HepG2 (cell line): ENCODE data around the gene AHSG. TPM values are rescaled to one million over a fixed set of nuclear protein-coding genes. Genes with fewer than 3 reads are reported as not detected.

Source experiments
- ARID2 ChIP-seq: sonication (generic); formaldehyde crosslinking; IDR thresholded peaks from 2 replicates; pipeline ENCODE4 v1.8.1; 2022; ENCODE audit warnings: mild to moderate bottlenecking, missing genetic modification reagents, borderline replicate concordance
- CBX5 ChIP-seq: sonication (generic); formaldehyde crosslinking; IDR thresholded peaks from 2 replicates; pipeline ENCODE4 v1.4.0; 2020; ENCODE audit warnings: missing genetic modification reagents, borderline replicate concordance
- DNMT1 ChIP-seq: sonication (generic); formaldehyde crosslinking; IDR thresholded peaks from 2 replicates; pipeline ENCODE4 v1.5.1; 2020; ENCODE audit warnings: mild to moderate bottlenecking, missing genetic modification reagents
- ELF3 ChIP-seq: IDR thresholded peaks from 2 replicates; pipeline ENCODE4 v1.6.1; 2016; ENCODE audit warnings: missing genetic modification reagents, missing compliant biosample characterization
- HES4 ChIP-seq: sonication (generic); formaldehyde crosslinking; IDR thresholded peaks from 2 replicates; pipeline ENCODE4 v1.9.0; 2021; ENCODE audit warnings: mild to moderate bottlenecking, missing genetic modification reagents, borderline replicate concordance
- HOXA9 ChIP-seq: sonication (generic); formaldehyde crosslinking; IDR thresholded peaks from 2 replicates; pipeline ENCODE4 v1.8.1; 2022; ENCODE audit warnings: missing genetic modification reagents, mild to moderate bottlenecking, moderate library complexity, borderline replicate concordance
- PHF20 ChIP-seq: sonication (generic); formaldehyde crosslinking; IDR thresholded peaks from 2 replicates; pipeline ENCODE4 v1.5.0; 2020; ENCODE audit warnings: mild to moderate bottlenecking, missing genetic modification reagents
- SETDB1 ChIP-seq: sonication (generic); formaldehyde crosslinking; IDR thresholded peaks from 2 replicates; pipeline ENCODE4 v1.5.1; 2020; ENCODE audit warnings: missing genetic modification reagents, mild to moderate bottlenecking, borderline replicate concordance
- SIX1 ChIP-seq: sonication (generic); formaldehyde crosslinking; IDR thresholded peaks from 2 replicates; pipeline ENCODE4 v1.4.0; 2020; ENCODE audit warnings: missing genetic modification reagents, borderline replicate concordance
- SKI ChIP-seq: fragments of 450-650 bp; IDR thresholded peaks from one replicate; pipeline ENCODE4 v1.6.1; 2018; ENCODE audit warnings: mild to moderate bottlenecking; ENCODE audit not compliant: partially characterized antibody
- ZFP36L1 ChIP-seq: sonication (generic); formaldehyde crosslinking; IDR thresholded peaks from 2 replicates; pipeline ENCODE4 v1.8.0; 2022; ENCODE audit warnings: mild to moderate bottlenecking, missing genetic modification reagents, moderate library complexity
- ZNF44 ChIP-seq: sonication (generic); formaldehyde crosslinking; IDR thresholded peaks from 2 replicates; pipeline ENCODE4 v1.5.1; 2020; ENCODE audit warnings: mild to moderate bottlenecking, missing genetic modification reagents
- ZNF605 ChIP-seq: sonication (generic); formaldehyde crosslinking; IDR thresholded peaks from 2 replicates; pipeline ENCODE4 v1.8.0; 2022; ENCODE audit warnings: mild to moderate bottlenecking, missing genetic modification reagents
- ZNF816 ChIP-seq: sonication (generic); formaldehyde crosslinking; IDR thresholded peaks from 2 replicates; pipeline ENCODE4 v1.8.0; 2022; ENCODE audit warnings: missing genetic modification reagents, mild to moderate bottlenecking, borderline replicate concordance
- ZNF879 ChIP-seq: sonication (generic); formaldehyde crosslinking; IDR thresholded peaks from 2 replicates; pipeline ENCODE4 v1.8.1; 2023; ENCODE audit warnings: missing genetic modification reagents
- polyA plus RNA-seq, 8 experiments: library from polyadenylated mRNA; depleted of rRNA in 3 of 8; stranded (reverse) in 7 of 8; unstranded in 1 of 8; fragments of >200 nt; fragmentation: Illumina TruSeq in 4 of 8; extraction: Trizol in 4 of 8; gene quantifications; 2 replicates each; pipeline versions ENCODE4 v1.2.1 to v1.2.3, GENCODE V29; 2011 to 2016; ENCODE audit warnings: low read depth in 4 of 8, missing spikeins in 1 of 8, mixed read lengths in 1 of 8; ENCODE audit not compliant: insufficient read depth in 1 of 8
- total RNA-seq, 5 experiments: library from RNA; depleted of rRNA; stranded (reverse); fragments of >200 nt; fragmentation: Illumina TruSeq; extraction: Trizol; gene quantifications; 2 replicates each; pipeline ENCODE4 v1.2.3, GENCODE V29; 2016; ENCODE audit warnings: low read depth in 1 of 5
- TF ChIP-seq, protein P1 (sequence below): IDR thresholded peaks from 2 replicates; pipeline ENCODE4 v1.6.1; 2016; ENCODE audit warnings: low read depth
- TF ChIP-seq, protein P2 (sequence below): sonication (generic); formaldehyde crosslinking; IDR thresholded peaks from 2 replicates; pipeline ENCODE4 v1.5.0; 2020; ENCODE audit warnings: missing genetic modification reagents
- TF ChIP-seq, protein P3 (sequence below): sonication (generic); formaldehyde crosslinking; IDR thresholded peaks from 2 replicates; pipeline ENCODE4 v1.9.0; 2022; ENCODE audit warnings: missing genetic modification reagents, mild to moderate bottlenecking, borderline replicate concordance
- TF ChIP-seq, protein P4 (sequence below): sonication (generic); formaldehyde crosslinking; IDR thresholded peaks from 2 replicates; pipeline ENCODE4 v1.4.0; 2020; ENCODE audit warnings: missing genetic modification reagents
- TF ChIP-seq, protein P5 (sequence below): fragments of 450-650 bp; IDR thresholded peaks from 2 replicates; pipeline ENCODE4 v1.6.1; 2016

The AHSG gene
- total and polyA plus RNA-seq, 2 of the 13 experiments (the other 11 are each of a cell fraction or from before 2014, with no cell fraction given): 2,043 to 19,152 TPM

DNA sequence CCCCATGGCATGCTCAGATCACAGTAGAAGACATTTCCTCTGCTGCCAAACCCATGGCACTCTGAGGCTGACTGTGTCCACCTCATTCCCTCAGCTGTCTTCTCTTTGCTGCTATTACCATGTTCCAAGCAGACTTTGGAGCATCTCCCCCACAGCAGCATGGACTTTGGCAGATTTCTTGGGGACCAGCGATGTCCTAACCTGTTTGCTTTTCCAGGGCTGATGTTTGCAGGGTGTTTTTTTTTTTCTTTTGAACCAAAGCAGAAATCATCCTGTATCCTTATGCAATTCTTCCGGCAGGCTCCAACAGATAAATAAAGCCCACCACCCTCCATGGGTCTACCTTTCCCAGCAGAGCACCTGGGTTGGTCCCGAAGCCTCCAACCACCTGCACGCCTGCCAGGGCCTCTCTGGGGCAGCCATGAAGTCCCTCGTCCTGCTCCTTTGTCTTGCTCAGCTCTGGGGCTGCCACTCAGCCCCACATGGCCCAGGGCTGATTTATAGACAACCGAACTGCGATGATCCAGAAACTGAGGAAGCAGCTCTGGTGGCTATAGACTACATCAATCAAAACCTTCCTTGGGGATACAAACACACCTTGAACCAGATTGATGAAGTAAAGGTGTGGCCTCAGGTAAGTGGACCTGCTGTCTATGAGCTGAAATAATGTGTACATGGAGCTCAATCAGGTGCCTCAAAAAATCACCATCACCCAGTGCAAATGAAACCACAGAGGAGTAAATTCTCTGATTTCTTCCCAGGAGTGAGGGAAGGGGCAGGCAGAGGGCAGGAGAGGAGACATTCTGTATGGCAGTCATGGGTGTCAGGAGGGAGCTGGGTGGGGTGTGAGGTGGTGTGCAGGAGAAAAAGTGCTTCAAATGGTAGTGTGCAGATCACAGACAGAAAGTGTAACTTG lies at the start of gene AHSG (continued):
- TF ChIP-seq PHF20 (CRISPR knock-in tag): no peak
- 0 out of 2 replicates have a peak, but pooled peaks have one; percentile 3 for TF ChIP-seq HOXA9
- TF ChIP-seq, protein P1, sequence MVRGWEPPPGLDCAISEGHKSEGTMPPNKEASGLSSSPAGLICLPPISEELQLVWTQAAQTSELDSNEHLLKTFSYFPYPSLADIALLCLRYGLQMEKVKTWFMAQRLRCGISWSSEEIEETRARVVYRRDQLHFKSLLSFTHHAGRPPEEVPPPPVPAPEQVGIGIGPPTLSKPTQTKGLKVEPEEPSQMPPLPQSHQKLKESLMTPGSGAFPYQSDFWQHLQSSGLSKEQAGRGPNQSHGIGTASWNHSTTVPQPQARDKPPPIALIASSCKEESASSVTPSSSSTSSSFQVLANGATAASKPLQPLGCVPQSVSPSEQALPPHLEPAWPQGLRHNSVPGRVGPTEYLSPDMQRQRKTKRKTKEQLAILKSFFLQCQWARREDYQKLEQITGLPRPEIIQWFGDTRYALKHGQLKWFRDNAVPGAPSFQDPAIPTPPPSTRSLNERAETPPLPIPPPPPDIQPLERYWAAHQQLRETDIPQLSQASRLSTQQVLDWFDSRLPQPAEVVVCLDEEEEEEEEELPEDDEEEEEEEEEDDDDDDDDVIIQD: peak; percentile 79
- TF ChIP-seq ZNF879: peak; percentile 80
- TF ChIP-seq ZNF605 (CRISPR knock-in tag): peak; percentile 94
- TF ChIP-seq ZNF816 (CRISPR knock-in tag): peak; percentile 98
- TF ChIP-seq ELF3 (CRISPR knock-in tag): peak; percentile 87
- no peak for TF ChIP-seq SETDB1
- TF ChIP-seq, protein P2, sequence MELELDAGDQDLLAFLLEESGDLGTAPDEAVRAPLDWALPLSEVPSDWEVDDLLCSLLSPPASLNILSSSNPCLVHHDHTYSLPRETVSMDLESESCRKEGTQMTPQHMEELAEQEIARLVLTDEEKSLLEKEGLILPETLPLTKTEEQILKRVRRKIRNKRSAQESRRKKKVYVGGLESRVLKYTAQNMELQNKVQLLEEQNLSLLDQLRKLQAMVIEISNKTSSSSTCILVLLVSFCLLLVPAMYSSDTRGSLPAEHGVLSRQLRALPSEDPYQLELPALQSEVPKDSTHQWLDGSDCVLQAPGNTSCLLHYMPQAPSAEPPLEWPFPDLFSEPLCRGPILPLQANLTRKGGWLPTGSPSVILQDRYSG (CRISPR knock-in tag): peak; percentile 34; the same call in 1 of the 2 replicates
- TF ChIP-seq CBX5 (CRISPR knock-in tag): peak; percentile 69; the same call in 1 of the 2 replicates
- TF ChIP-seq ZFP36L1 (CRISPR knock-in tag): no peak
- TF ChIP-seq SIX1 (CRISPR knock-in tag): peak; percentile 74
- TF ChIP-seq ZNF44: 0 out of 2 replicates have a peak, but pooled peaks have one; percentile 66
- TF ChIP-seq HES4 (CRISPR knock-in tag): 0 out of 2 replicates have a peak, but pooled peaks have one; percentile 62
- TF ChIP-seq, protein P3, sequence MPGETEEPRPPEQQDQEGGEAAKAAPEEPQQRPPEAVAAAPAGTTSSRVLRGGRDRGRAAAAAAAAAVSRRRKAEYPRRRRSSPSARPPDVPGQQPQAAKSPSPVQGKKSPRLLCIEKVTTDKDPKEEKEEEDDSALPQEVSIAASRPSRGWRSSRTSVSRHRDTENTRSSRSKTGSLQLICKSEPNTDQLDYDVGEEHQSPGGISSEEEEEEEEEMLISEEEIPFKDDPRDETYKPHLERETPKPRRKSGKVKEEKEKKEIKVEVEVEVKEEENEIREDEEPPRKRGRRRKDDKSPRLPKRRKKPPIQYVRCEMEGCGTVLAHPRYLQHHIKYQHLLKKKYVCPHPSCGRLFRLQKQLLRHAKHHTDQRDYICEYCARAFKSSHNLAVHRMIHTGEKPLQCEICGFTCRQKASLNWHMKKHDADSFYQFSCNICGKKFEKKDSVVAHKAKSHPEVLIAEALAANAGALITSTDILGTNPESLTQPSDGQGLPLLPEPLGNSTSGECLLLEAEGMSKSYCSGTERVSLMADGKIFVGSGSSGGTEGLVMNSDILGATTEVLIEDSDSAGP (CRISPR knock-in tag): peak; percentile 85
- TF ChIP-seq ARID2 (CRISPR knock-in tag): peak; percentile 77; the same call in 1 of the 2 replicates
- TF ChIP-seq, protein P4, sequence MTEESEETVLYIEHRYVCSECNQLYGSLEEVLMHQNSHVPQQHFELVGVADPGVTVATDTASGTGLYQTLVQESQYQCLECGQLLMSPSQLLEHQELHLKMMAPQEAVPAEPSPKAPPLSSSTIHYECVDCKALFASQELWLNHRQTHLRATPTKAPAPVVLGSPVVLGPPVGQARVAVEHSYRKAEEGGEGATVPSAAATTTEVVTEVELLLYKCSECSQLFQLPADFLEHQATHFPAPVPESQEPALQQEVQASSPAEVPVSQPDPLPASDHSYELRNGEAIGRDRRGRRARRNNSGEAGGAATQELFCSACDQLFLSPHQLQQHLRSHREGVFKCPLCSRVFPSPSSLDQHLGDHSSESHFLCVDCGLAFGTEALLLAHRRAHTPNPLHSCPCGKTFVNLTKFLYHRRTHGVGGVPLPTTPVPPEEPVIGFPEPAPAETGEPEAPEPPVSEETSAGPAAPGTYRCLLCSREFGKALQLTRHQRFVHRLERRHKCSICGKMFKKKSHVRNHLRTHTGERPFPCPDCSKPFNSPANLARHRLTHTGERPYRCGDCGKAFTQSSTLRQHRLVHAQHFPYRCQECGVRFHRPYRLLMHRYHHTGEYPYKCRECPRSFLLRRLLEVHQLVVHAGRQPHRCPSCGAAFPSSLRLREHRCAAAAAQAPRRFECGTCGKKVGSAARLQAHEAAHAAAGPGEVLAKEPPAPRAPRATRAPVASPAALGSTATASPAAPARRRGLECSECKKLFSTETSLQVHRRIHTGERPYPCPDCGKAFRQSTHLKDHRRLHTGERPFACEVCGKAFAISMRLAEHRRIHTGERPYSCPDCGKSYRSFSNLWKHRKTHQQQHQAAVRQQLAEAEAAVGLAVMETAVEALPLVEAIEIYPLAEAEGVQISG (CRISPR knock-in tag): peak; percentile 89
- TF ChIP-seq DNMT1 (CRISPR knock-in tag): no peak
- peak; percentile 74 for TF ChIP-seq SKI
- TF ChIP-seq, protein P5, sequence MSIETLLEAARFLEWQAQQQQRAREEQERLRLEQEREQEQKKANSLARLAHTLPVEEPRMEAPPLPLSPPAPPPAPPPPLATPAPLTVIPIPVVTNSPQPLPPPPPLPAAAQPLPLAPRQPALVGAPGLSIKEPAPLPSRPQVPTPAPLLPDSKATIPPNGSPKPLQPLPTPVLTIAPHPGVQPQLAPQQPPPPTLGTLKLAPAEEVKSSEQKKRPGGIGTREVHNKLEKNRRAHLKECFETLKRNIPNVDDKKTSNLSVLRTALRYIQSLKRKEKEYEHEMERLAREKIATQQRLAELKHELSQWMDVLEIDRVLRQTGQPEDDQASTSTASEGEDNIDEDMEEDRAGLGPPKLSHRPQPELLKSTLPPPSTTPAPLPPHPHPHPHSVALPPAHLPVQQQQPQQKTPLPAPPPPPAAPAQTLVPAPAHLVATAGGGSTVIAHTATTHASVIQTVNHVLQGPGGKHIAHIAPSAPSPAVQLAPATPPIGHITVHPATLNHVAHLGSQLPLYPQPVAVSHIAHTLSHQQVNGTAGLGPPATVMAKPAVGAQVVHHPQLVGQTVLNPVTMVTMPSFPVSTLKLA: peak; percentile 4; the same call in 1 of the 2 replicates
